ENCODE measurements around the gene SAMD13.

SAMD13 gene

DNA sequence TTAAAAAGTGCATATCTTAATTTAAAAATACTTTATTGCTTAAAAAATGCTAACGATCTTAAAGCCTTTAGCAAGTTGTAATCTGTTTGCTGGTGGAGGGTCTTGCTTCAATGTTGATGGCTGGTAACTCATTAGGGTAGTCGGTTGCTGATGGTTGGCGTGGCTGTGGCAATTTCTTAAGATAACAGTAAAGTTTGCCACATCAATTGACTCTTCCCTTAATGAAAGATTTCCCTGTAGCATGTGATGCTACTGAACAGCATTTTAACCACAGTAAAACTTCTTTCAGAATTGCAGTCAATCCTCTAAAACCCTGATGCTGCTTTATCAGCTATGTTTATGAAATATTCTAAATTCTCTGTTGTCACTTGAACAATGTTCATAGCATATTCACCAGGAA lies 6.8 kb upstream of the SAMD13 start:
- DNase-seq (ENCODE audit: low read depth): no peak
- no peak overlapping the region for H3K4me3 ChIP-seq (replicated peaks; ENCODE audit: low read depth, low read length)
- TF ChIP-seq, protein P1, sequence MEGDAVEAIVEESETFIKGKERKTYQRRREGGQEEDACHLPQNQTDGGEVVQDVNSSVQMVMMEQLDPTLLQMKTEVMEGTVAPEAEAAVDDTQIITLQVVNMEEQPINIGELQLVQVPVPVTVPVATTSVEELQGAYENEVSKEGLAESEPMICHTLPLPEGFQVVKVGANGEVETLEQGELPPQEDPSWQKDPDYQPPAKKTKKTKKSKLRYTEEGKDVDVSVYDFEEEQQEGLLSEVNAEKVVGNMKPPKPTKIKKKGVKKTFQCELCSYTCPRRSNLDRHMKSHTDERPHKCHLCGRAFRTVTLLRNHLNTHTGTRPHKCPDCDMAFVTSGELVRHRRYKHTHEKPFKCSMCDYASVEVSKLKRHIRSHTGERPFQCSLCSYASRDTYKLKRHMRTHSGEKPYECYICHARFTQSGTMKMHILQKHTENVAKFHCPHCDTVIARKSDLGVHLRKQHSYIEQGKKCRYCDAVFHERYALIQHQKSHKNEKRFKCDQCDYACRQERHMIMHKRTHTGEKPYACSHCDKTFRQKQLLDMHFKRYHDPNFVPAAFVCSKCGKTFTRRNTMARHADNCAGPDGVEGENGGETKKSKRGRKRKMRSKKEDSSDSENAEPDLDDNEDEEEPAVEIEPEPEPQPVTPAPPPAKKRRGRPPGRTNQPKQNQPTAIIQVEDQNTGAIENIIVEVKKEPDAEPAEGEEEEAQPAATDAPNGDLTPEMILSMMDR (IDR thresholded peaks at IDR 0.05; ENCODE audit: low read length, missing control alignments): no peak

DNA sequence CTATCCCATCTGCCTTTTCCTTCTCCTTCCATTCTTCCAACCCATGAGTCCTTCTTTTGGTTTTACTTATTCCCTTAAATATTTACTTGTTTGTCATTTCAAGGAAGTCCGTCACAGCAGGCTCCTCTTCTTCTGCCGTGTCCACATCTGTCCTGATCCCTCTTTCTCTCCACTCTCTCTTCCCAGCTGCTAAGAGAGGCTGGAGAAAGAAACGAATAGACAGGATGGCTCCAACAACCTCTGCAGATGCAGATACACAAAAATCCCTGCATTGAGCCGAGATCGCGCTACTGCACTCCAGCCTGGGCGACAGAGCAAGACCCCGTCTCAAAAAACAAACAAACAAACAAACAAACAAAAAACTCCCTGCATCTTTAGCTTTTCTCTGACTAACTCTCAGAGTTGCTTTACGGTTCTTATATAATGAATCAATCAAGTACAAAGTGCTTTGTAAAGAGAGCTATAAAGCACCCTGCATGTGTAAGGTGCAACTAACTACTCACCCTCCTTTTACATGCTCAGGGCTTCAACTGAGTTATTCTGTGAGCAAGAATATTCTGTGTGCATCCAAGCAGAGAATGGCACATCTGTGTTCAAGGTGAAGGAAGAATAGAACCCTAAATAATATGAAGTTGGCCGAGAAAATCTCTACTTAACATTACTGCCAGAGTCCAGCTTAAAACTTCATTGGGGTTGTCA lies 3.8 kb upstream of the SAMD13 start:
- TF ChIP-seq, protein P1 (IDR thresholded peaks at IDR 0.05; ENCODE audit: low read length, missing control alignments): no peak
- DNase-seq (ENCODE audit: low read depth): no peak
- peak overlapping the region; percentile 81 for H3K4me3 ChIP-seq (replicated peaks; ENCODE audit: low read depth, low read length)

DNA sequence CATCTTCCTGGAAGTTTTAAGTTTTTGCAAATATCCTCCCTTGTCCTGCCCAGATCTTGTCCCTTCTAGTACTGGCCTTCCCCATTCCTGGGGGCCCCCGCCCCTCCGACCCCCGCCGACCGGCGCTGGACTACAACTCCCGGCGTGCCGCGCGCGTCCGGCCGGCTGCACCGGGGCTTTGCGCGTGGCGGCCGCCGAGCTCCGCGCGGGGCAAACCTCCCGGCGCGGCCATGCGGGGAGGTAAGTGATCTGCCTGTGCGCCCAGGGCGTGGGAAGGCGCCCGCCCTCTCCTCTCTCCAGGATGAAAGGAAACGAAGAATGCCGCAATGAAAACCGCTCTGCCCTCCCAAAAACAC lies 3.2 kb upstream of the SAMD13 start:
- peak; percentile 35 for DNase-seq (ENCODE audit: low read depth)
- TF ChIP-seq, protein P1 (IDR thresholded peaks at IDR 0.05; ENCODE audit: low read length, missing control alignments): no peak
- H3K4me3 ChIP-seq (replicated peaks; ENCODE audit: low read depth, low read length): peak overlapping the region; percentile 81

DNA sequence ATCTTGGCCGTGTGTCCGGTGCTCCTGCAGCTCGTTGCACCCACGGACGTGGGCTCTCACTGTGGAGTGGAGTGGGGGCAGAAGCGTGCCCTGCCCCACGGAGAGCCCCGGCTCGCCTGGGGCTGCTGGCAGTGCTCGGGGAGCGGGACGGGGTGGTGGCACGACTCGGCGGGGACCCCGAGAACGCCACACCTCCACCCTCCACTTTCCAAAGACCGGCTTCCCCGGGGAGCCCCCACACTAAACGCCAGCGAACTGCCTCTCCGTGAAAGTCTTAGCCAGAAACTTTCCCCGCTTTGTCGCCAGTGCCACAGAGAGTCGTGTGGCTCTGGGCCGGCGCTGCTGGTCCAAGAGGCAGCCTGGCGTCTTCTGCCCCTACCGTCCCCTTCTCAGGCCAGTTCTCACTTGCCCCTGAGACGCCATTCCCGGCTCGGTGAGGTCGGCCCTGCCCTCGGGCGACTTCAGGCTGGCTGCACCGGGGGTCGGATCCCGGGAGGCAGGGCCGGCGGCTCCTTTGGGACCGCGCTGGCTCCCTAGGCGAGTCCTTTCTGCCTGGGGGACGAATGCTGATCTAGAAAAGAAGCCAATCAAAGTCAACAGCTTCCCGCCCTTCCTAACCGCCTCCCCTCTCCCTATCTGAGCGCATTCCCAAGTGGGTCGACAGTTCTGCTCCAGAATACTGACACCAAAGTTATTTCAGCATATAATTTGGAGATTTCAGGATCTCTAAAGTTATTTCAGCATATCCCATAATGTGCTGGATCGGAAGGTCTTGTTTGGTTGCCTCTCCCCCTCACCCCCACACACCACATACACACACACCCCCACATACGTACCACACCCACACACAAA lies 2.6 kb upstream of the SAMD13 start:
- TF ChIP-seq, protein P1 (IDR thresholded peaks at IDR 0.05; ENCODE audit: low read length, missing control alignments): no peak
- DNase-seq (ENCODE audit: low read depth): peak; percentile 22
- peak overlapping the region; percentile 81 for H3K4me3 ChIP-seq (replicated peaks; ENCODE audit: low read depth, low read length)

DNA sequence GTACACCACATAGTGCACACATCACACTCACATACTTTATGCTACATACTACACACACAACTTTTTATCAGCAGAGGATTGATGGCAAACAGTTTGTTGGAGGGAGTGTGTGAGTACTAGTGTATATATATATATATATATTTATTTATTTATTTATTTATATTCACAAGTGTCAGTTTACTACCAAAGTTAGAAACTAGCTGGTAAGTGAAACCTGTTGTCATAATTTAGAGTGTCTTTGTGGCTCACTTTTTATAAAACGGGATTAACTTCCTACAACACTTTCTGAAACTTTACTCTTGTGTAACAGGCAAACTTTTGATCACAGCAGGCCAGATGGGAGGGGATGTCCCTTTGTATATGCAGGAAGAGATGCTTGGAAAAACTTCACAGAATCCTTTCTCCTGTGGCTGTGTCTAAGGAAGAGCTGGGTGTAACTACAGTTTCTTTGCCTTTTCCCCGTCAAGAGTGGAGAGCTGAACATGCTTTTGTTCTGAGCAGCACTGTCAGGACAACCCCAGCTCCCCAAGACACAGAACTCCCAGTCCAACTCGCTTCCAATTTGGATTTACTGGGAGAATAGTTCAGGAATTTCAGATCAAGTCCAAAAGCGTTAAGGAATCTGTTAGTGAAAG lies 1.9 kb upstream of the SAMD13 start:
- H3K4me3 ChIP-seq (replicated peaks; ENCODE audit: low read depth, low read length): peak overlapping the region; percentile 81
- peak; percentile 35 for DNase-seq (ENCODE audit: low read depth)
- TF ChIP-seq, protein P1 (IDR thresholded peaks at IDR 0.05; ENCODE audit: low read length, missing control alignments): no peak

DNA sequence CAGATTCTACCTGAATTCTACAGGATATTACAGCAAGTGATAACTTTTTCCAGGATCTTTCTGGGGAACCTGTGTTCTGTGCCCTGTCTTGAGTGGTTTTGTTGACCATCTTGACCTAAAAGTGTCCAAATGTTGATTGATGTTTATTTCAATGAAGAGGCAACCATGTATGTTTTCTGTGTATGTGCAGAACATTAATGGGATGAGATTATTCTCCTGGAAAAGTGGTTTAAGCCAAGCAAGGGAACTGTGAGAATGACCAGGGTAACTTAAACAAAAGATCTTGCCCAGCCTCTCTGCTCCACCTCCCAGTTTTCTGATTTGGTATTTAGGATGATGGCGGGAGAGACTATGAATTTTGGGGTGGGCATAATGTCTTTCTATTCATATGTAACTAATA lies 1.0 kb upstream of the SAMD13 start:
- no peak overlapping the region for H3K4me3 ChIP-seq (replicated peaks; ENCODE audit: low read depth, low read length)
- DNase-seq (ENCODE audit: low read depth): no peak
- TF ChIP-seq, protein P1 (IDR thresholded peaks at IDR 0.05; ENCODE audit: low read length, missing control alignments): no peak
